ENCODE data around the gene CLSTN2. TPM values are rescaled to one million over a fixed set of nuclear protein-coding genes. Genes with fewer than 3 reads are reported as not detected.

Gene CLSTN2
- polyA plus RNA-seq, 3 donors: not detected

DNA sequence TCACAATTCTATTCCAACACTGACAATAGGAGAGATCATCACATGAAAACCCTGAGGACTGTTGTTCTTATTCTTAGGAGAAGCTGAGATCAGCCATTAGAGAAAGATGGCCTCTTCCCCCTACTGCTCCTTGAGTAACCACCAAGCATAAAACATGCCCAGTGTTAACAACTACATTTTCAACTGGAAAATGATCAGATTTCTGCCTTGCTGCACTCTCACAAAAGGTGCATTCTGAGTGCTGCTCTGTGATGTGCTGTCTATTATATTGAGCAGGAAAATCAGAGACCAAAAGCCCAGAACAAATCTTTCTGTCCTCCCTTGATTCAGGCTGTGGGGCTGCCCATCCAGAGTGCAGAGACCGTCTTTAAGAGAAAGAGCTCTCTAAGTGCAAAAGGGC, 438.2 kb downstream of the CLSTN2 start:
- DNase-seq: no peak
- Histone ChIP-seq H3K4me1 (ENCODE audit: control insufficient read depth in 1 of 2, insufficient read depth in 2 of 2, low read length in 2 of 2) (no peaks in the 10 kb centered on the region), H3K27me3 (ENCODE audit: control insufficient read depth in 2 of 2, insufficient read depth in 2 of 2, low read length in 2 of 2) (no peaks in the 10 kb centered on the region), H2AFZ (ENCODE audit: insufficient read depth, low read depth, low read length, poor library complexity, severe bottlenecking) (no peak overlapping the region), H3K79me2 (ENCODE audit: insufficient read depth, low read length) (no peaks in the 10 kb centered on the region), H3K27ac (ENCODE audit: low read depth in 1 of 2, low read length in 2 of 2) (no peak overlapping the region), H3K9ac (ENCODE audit: insufficient read depth, low read length, poor library complexity, severe bottlenecking) (no peak overlapping the region), H3K36me3 (replicated peaks in 1 of 2; ENCODE audit: control insufficient read depth in 1 of 2, insufficient read depth in 2 of 2, low read length in 2 of 2) (no peaks in the 10 kb centered on the region), H3K9me3 (replicated peaks in 1 of 2; ENCODE audit: control insufficient read depth in 1 of 2, insufficient read depth in 1 of 2, low read length in 2 of 2) (no peaks in the 10 kb centered on the region), H3K4me2 (replicated peaks; ENCODE audit: extremely low read depth, low read length, poor library complexity, severe bottlenecking) (no peak overlapping the region), H3K4me3 (replicated peaks in 1 of 3; ENCODE audit: low read depth in 2 of 3, low read length in 3 of 3) (no peak overlapping the region), H4K20me1 (ENCODE audit: insufficient read depth, low read length) (no peaks in the 10 kb centered on the region)
- intact Hi-C loops (cut with micrococcal nuclease): no loop called here
- H3K4me1 Mint-ChIP-seq: no peaks in the 10 kb centered on the region
- H3K27me3 Mint-ChIP-seq (ENCODE audit: low read depth in 3 of 3): peaks cover 1 to 3% (median 3%) of the 10 kb centered on the region in 3 donors
- no peak for TF ChIP-seq CTCF (IDR thresholded peaks at IDR 0.05)
- no CpG with 5 or more reads among the region's 1 CpG for WGBS (ENCODE audit: insufficient coverage)
- H3K4me3 Mint-ChIP-seq: no peak overlapping the region
- no peak overlapping the region for H3K27ac Mint-ChIP-seq
- H3K36me3 Mint-ChIP-seq: no peaks in the 10 kb centered on the region
- H3K9me3 Mint-ChIP-seq: peaks cover 0 to 6% (median 2%) of the 10 kb centered on the region in 7 donors

- H3K27me3 Mint-ChIP-seq (ENCODE audit: low read depth in 3 of 3): peaks cover 1 to 3% (median 3%) of the 10 kb centered on the region in 3 donors
- H4K20me1 ChIP-seq (ENCODE audit: insufficient read depth, low read length): no peaks in the 10 kb centered on the region
- no peak for DNase-seq
- no peak overlapping the region for H3K4me3 Mint-ChIP-seq
- no peak overlapping the region for H2AFZ ChIP-seq (ENCODE audit: insufficient read depth, low read depth, low read length, poor library complexity, severe bottlenecking)
- no peaks in the 10 kb centered on the region for H3K36me3 ChIP-seq (replicated peaks in 1 of 2; ENCODE audit: control insufficient read depth in 1 of 2, insufficient read depth in 2 of 2, low read length in 2 of 2)
- TF ChIP-seq CTCF (IDR thresholded peaks at IDR 0.05): no peak
- no peaks in the 10 kb centered on the region for H3K9me3 ChIP-seq (replicated peaks in 1 of 2; ENCODE audit: control insufficient read depth in 1 of 2, insufficient read depth in 1 of 2, low read length in 2 of 2)
- no peaks in the 10 kb centered on the region for H3K79me2 ChIP-seq (ENCODE audit: insufficient read depth, low read length)
- no peak overlapping the region for H3K27ac Mint-ChIP-seq
- H3K36me3 Mint-ChIP-seq: no peaks in the 10 kb centered on the region
- H3K4me3 ChIP-seq (replicated peaks in 1 of 3; ENCODE audit: low read depth in 2 of 3, low read length in 3 of 3): no peak overlapping the region
- H3K27ac ChIP-seq (ENCODE audit: low read depth in 1 of 2, low read length in 2 of 2): no peak overlapping the region
- 67% methylated on average over 1 of the region's 1 CpG for WGBS (ENCODE audit: insufficient coverage)
- H3K9ac ChIP-seq (ENCODE audit: insufficient read depth, low read length, poor library complexity, severe bottlenecking): no peak overlapping the region
- H3K4me1 ChIP-seq (ENCODE audit: control insufficient read depth in 1 of 2, insufficient read depth in 2 of 2, low read length in 2 of 2): no peaks in the 10 kb centered on the region
- intact Hi-C loops (cut with micrococcal nuclease): no loop called here
- H3K27me3 ChIP-seq (ENCODE audit: control insufficient read depth in 2 of 2, insufficient read depth in 2 of 2, low read length in 2 of 2): no peaks in the 10 kb centered on the region
- no peaks in the 10 kb centered on the region for H3K4me1 Mint-ChIP-seq
- no peak overlapping the region for H3K4me2 ChIP-seq (replicated peaks; ENCODE audit: extremely low read depth, low read length, poor library complexity, severe bottlenecking)
- H3K9me3 Mint-ChIP-seq: peaks cover 0 to 6% (median 3%) of the 10 kb centered on the region in 7 donors
These were observed 440.0 kb downstream of the CLSTN2 start for GRCh38 chr3:140375002-140375401.
